Esophagus squamous epithelium (tissue), 5 donors: ENCODE results near the gene RNF26. TPM values are rescaled to one million over a fixed set of nuclear protein-coding genes. Genes with fewer than 3 reads are reported as not detected.

ENCODE experiments used
- DNase-seq: peaks from one replicate; lab custom pipeline; 2025; lab: John Stamatoyannopoulos, UW
- H3K27ac ChIP-seq, 4 donors: fragments of 200-600 bp; sonication (generic); one replicate each; pipeline ENCODE4 v1.5.1; 2016 to 2019; ENCODE audit warnings: mild to moderate bottlenecking in 1 of 4
- H3K27me3 ChIP-seq, 4 donors: fragments of 200-600 bp; sonication (generic); 1 replicate in 3 of 4; 2 replicates in 1 of 4; pipeline versions ENCODE4 v1.5.1 to v1.6.0; 2017 to 2021; ENCODE audit warnings: antibody characterized with exemption in 1 of 4
- H3K36me3 ChIP-seq, 3 donors: fragments of 200-600 bp; sonication (generic); one replicate each; pipeline ENCODE4 v1.5.1; 2016 to 2019
- H3K4me1 ChIP-seq, 3 donors: fragments of 200-600 bp; sonication (generic); one replicate each; pipeline ENCODE4 v1.5.1; 2017 to 2019
- H3K4me3 ChIP-seq, 4 donors: fragments of 200-600 bp; sonication (generic); 1 replicate in 3 of 4; 2 replicates in 1 of 4; pipeline ENCODE4 v1.5.1; 2016 to 2019; ENCODE audit warnings: mild to moderate bottlenecking in 2 of 4, moderate library complexity in 1 of 4
- H3K9me3 ChIP-seq, 3 donors: fragments of 200-600 bp; sonication (generic); one replicate each; pipeline ENCODE4 v1.5.1; 2016 to 2019
- CTCF ChIP-seq, 6 experiments: fragments of 450-650 bp in 4 of 6; fragments of 200-600 bp in 2 of 6; sonication (generic) in 2 of 6; IDR thresholded peaks; one replicate each; pipeline ENCODE4 v1.5.1; 2016 to 2019; ENCODE audit warnings: antibody characterized with exemption in 6 of 6, mild to moderate bottlenecking in 4 of 6, moderate library complexity in 4 of 6
- POLR2A ChIP-seq, 4 donors: fragments of 450-650 bp; IDR thresholded peaks; one replicate each; pipeline ENCODE4 v1.6.1; 2017; ENCODE audit warnings: antibody characterized with exemption in 4 of 4, mild to moderate bottlenecking in 4 of 4, moderate library complexity in 3 of 4
- WGBS, 2 donors: methylation state at CpG; one replicate each; pipeline ENCODE4 v1.1.5; 2018; 5-methylcytosine and 5-hydroxymethylcytosine counted together
- intact Hi-C: fragments of 100-400 bp; cut with DNase I; formaldehyde crosslinking; loops from one replicate; pipeline ENCODE4 v1.15.0; 2022
- total RNA-seq, 4 donors: library from RNA; depleted of rRNA; stranded (reverse); fragments of >200 nt; gene quantifications; one replicate each; pipeline ENCODE4 v1.1.0, GENCODE V29; 2016
- donor health status: DM: yes; HTN: yes; CAD: no.

RNF26 gene
- total RNA-seq, 4 donors from 2014 or later, result 10.5 to 17.9 (median 12.2) TPM

DNA sequence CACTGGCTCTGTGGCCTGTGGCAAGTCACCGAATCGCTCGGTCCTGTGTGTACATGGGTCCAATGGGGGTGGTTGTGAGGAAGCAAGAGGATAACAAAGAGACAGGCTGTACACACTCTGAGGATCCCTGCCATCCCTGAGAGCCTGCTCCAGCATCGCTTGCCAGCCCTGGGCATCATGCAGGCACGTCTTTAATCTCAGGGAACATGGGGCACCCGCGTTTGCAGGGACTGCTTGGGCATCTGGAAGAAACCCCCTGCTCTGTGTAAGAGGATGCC lies 7.6 kb downstream of the RNF26 start:
- Histone ChIP-seq H3K4me1 (peaks cover 32 to 52% (median 43%) of the 10 kb centered on the region in 3 donors), H3K36me3 (peaks cover 0 to 3% (median 0%) of the 10 kb centered on the region in 3 donors), H3K9me3 (no peaks in the 10 kb centered on the region), H3K27me3 (peaks cover 0 to 53% (median 0%) of the 10 kb centered on the region in 4 donors), H3K27ac (no peak overlapping the region), H3K4me3 (no peak overlapping the region)
- no peak for DNase-seq
- TF ChIP-seq CTCF (IDR thresholded peaks at IDR 0.05), result no peak
- no peak for TF ChIP-seq POLR2A (IDR thresholded peaks at IDR 0.05)
- intact Hi-C loops, result no loop called here
- WGBS, 2 donors, result 69% methylated on average over 6 of the region's 7 CpGs; no CpG with 5 or more reads in 1 of the 2 donors

DNA sequence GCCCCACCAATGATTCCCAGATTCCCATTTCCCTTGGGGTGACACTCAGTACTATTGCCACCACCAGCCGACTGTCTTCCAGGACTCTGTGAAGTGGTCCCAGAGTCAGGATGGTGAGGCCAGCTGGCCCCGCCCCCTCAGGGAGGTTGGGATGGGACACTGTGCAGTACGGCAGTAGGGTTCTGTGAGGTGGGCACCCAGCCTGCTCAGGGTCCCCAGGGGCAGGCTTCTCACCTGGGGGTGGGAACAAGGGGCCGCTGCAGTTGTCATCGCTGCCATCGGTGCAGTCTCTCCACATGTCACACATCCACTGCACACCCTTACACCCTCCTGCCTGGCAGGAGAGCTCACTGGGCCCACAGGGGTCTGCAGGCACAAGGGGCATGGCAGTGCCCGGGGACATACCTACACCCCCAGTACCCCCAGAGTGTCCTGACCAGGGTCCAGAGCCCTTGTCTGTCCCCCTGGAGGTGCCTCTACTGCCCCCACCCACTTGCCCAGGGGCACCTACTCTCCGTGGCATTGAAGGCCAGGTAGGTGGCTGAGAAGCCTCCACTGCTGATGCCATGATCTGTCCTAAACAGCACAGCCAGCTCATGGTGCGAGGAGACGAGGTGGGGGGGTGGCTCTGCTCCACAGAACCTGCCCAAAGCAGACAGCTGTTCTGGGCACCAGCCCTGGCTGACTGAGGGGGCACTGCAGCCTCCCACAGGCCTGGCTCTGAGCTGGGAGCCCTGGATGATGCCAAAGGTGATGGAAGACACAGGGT lies 8.2 kb downstream of the RNF26 start:
- no peak for DNase-seq
- intact Hi-C loops, result no loop called here
- TF ChIP-seq POLR2A (IDR thresholded peaks at IDR 0.05) (no peak), CTCF (IDR thresholded peaks at IDR 0.05) (no peak)
- no peaks in the 10 kb centered on the region for H3K9me3 ChIP-seq
- H3K27ac ChIP-seq, result no peak overlapping the region
- 60 to 69% methylated on average over 1 to 3 of the region's 10 CpGs for WGBS, 2 donors
- no peak overlapping the region for H3K4me3 ChIP-seq
- peaks cover 0 to 53% (median 0%) of the 10 kb centered on the region in 4 donors for H3K27me3 ChIP-seq
- peaks cover 31 to 47% (median 40%) of the 10 kb centered on the region in 3 donors for H3K4me1 ChIP-seq
- no peaks in the 10 kb centered on the region for H3K36me3 ChIP-seq

DNA sequence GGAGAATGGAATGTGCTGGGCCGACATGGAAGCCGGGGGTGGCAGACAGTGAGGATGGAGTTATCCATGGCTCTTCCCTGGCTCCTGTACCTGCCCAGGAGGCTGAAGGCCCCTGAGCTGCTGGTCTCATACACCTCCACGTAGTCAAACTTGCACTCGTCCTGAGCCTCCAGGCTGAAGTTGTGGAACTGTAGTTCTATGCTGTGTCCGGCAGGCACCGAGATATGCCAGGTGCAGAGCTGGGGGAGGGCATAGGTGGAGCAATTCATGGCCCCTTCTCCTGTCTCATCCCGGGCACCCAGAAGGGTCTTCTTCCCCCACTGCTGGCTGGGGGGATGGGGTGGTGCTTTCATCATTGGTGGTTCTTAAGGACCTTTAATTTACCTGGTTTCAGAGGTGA lies 9.4 kb downstream of the RNF26 start:
- TF ChIP-seq CTCF (IDR thresholded peaks at IDR 0.05), result no peak
- Histone ChIP-seq H3K9me3 (no peaks in the 10 kb centered on the region), H3K27me3 (peaks cover 0 to 52% (median 0%) of the 10 kb centered on the region in 4 donors), H3K4me3 (no peak overlapping the region), H3K27ac (no peak overlapping the region), H3K4me1 (peaks cover 19 to 35% (median 31%) of the 10 kb centered on the region in 3 donors), H3K36me3 (no peaks in the 10 kb centered on the region)
- 76% methylated on average over 7 of the region's 7 CpGs for WGBS, 2 donors
- intact Hi-C loops, result no loop called here
- DNase-seq, result no peak

DNA sequence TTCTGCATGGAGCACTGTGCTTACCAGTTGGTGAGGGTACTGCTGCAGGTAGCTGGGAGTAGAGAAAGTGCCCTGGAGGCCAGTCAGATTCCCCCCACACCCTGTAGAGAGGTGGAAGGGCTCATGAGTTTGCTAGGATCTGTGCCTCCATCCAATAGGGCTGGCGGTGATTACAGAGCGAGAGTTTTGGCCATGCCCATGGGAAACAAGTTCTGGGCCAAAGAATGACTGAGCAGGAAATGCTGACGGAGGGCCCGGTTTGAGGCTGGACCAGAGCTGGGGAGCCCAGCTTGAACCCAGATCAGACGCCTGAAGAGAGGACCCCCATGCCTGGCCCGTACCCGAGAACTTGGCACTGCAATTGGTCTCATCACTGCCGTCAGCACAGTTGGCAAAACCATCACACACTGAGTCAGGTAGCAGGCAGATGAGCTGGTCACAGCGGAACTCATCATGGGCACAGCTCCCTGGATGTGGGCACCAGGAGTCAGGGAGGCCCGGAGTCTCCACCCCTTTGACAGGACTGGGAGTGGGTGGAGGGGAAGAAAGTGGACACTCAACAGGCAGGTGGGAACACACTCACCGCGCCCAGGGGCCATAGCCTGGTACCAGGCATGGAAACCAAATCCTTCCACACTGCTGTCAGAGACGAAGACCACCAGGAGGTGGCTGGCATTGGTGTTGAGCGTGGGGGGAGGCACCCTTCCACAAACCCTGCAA lies 10.1 kb downstream of the RNF26 start:
- no peak for TF ChIP-seq CTCF (IDR thresholded peaks at IDR 0.05)
- no peak for TF ChIP-seq POLR2A (IDR thresholded peaks at IDR 0.05)
- Histone ChIP-seq H3K27me3 (peaks cover 0 to 44% (median 0%) of the 10 kb centered on the region in 4 donors), H3K4me3 (no peak overlapping the region), H3K27ac (no peak overlapping the region), H3K4me1 (peaks cover 12 to 28% (median 25%) of the 10 kb centered on the region in 3 donors), H3K36me3 (no peaks in the 10 kb centered on the region), H3K9me3 (no peaks in the 10 kb centered on the region)
- intact Hi-C loops, result no loop called here
- no peak for DNase-seq
- 70 to 93% methylated on average over 6 to 8 of the region's 14 CpGs for WGBS, 2 donors

- Histone ChIP-seq H3K27me3 (peaks cover 0 to 32% (median 0%) of the 10 kb centered on the region in 4 donors), H3K4me3 (no peak overlapping the region), H3K36me3 (no peaks in the 10 kb centered on the region), H3K27ac (no peak overlapping the region), H3K4me1 (peaks cover 9 to 15% (median 13%) of the 10 kb centered on the region in 3 donors), H3K9me3 (no peaks in the 10 kb centered on the region)
- TF ChIP-seq POLR2A (IDR thresholded peaks at IDR 0.05) (no peak), CTCF (IDR thresholded peaks at IDR 0.05) (no peak)
- DNase-seq, result no peak
- intact Hi-C loops, result no loop called here
- 71 to 92% methylated on average over 6 to 8 of the region's 12 CpGs for WGBS, 2 donors
These were observed 11.4 kb downstream of the RNF26 start for GRCh38 chr11:119345685-119346084.
